Activated CD8-positive, alpha-beta memory T cell treated with anti-CD3 and anti-CD28 coated beads, Interleukin-2, amount 50 U/mL, for 4 hours (primary cell): ENCODE results near the gene FAM118B.
"Not testable (repeated sequence)": the region's sequence is repeated elsewhere in the genome, so short reads cannot be mapped to it uniquely, and the experiment has no call there.

Experiments used
- DNase-seq: peaks from one replicate; pipeline ENCODE4 v3.0.0-alpha.2; 2020

Gene FAM118B

GRCh38 chr11:126219547-126219946, 8.0 kb downstream of the FAM118B start:
- no peak for DNase-seq

DNA sequence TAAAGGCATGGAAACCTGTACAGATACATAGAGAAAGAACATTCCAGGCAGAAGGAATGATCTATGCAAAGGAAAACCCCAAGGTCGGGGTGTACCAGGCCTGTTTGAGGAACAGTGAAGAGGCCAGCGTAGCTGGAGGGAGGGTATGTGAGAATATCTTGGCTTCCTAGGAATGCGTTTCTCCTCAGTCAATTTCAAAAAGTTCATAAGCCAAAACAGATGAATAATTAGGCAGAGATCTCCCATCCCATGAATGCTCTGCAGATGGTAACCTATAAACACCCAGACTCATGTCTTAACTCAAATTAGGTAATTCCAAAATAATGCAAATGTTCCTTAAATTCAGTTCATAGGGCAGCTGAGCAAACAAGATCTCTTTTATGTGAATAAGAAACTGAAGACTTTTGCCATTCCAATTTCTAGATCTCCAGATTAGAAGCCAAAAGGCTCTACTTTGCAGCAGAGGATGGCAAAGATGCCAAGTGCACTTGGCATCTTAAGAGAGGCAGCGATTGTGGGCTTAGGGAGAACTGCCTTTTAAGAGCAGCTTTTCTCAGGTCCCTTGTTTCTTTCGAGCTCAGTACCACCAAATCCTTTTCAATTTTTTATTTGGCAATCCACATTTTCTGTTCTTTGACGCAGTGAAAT, 13.2 kb downstream of the FAM118B start:
- DNase-seq: no peak

DNA sequence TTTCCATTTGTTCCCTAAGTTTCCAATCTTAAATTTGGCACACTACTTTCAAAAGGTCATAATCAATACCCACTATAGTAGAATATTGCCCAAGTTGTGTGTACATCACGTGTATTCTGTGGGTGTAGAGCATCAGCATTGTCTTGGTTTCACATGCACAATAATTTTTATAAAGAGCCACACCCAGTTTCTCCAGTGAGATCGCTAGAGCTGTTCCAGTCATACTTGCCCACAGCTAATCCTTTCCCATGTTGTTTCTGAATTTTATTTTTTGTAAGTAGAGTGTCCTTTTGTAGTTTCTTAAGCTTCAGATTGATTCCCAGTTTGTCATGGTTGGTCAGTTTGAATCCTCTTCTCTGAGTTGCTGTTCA, 13.7 kb downstream of the FAM118B start:
- DNase-seq: no peak

DNA sequence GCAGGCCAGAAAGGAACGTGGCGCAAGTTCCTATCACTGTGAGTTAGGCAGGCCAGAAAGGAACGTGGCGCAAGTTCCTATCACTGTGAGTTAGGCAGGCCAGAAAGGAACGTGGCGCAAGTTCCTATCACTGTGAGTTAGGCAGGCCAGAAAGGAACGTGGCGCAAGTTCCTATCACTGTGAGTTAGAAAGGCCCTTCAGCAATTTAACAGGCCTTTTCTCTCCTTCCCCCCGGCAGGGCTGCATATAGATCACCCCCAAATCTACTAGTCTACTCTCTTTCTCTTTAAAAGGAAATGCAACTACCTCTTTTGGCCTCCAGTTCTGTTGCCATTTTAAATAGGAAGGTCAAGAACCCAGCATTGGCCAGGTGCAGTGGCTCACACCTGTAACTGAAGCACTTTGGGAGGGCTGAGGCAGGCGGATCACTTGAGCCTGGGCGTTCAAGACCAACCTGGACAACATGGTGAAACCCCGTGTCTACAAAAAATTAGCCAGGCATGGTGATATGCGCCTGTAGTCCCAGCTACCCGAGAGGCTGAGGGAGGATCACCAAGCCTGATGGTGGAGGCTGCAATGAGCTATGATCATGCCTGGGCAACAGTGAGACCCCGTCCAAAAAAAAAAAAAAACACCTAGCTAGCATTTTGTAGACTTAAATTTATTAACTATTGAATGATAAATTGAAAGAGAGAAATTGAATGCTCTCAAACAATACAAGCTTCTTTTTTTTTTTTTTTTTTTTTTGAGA, 14.9 kb downstream of the FAM118B start:
- no peak for DNase-seq

DNA sequence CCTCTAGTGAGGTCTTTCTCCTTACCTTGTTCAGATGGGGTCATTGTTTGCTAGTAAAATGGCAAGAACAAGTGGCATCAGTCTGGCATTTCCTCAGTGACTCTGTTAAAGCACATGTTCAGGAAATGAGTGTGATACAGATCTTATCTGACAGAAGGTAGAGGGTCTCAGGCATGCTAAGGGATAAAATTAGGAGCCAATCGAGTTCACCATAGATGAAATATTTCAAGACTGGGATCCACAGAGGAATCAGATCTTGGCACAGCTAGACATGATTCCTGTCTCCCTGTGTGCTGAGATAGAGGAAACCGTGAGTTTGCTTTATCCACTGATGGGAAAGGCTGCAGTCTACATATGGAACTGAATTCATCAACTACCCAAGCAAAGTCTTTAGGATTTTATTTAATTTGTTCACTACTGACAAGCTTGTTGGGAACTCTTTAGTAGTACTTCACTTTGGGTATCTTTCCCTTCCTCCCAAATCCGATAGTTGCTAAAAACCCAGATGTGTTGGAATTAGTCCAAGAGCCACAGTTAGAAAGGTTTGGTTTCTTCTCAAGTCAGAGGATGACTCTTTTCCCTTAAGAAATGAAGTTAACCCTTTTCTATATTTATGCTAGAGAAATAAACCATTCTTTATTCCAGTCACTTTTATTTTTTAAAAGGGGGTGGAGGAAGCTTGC, 18.4 kb downstream of the FAM118B start:
- DNase-seq: no peak

- no peak for DNase-seq
Observed at GRCh38 chr11:126231725-126232459, 20.3 kb downstream of the FAM118B start.

- DNase-seq: no peak
Observed at GRCh38 chr11:126232683-126233082, 21.1 kb downstream of the FAM118B start.

DNA sequence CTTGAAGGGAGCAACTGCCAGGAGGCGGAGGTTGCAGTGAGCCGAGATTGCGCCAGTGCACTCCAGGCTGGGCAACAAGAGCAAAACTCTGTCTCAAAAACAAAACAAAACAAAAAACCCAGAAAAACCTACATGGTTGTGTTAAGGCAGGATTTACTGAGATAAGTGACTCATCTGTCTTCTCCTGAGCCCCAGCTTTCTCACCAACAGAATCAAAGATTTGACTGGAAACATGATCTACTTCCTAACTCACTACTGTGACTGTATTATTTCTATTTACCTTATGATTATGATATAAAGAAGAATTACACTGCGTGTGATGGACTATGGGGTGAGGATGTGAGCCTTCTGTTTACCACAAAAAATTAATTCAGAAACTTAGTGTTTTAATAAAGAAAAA, 21.8 kb downstream of the FAM118B start:
- no peak for DNase-seq

DNA sequence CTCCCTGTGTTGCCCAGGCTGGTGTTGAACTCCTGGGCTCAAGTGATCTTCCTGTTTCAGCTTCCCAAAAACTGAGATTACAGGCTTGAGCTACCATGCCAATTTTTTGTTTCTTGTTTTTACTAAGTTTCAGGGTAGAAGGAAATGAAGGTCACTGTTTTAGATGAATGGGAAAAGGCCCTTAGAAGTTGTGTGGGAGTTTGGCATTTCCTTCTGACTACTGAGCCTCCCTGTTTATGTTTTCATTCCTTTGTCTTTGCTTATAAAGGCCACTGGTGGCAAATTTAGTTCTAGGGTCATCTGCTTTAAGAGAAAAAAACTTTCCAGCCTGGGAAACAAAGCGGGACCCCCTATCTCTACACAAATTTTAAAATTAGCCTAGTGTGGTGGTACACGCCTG, 35.1 kb downstream of the FAM118B start:
- DNase-seq: no peak

DNA sequence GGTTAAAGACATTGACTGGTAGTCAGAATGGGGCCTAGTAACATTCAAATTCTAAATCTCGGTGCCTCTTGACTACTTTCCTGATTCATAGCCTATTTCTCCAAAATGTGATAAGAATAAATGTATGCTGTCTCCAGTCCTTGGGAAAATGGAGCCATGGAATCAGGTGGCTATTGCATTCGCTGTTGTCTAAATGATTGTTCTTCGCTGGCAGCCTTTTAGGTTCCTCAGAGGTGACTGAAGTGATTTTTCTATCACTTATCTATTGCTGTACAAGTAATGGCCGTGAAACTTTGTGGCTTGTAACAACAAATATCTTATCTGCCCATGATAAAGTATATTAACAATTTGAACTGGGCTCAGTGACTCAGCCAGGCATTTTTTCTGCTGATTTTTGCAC, 41.7 kb downstream of the FAM118B start:
- DNase-seq: no peak

- DNase-seq: no peak
Observed at GRCh38 chr11:126254819-126255218, 43.2 kb downstream of the FAM118B start.

- not testable (repeated sequence) for DNase-seq
Observed at GRCh38 chr11:126255507-126255906, 43.9 kb downstream of the FAM118B start.

DNA sequence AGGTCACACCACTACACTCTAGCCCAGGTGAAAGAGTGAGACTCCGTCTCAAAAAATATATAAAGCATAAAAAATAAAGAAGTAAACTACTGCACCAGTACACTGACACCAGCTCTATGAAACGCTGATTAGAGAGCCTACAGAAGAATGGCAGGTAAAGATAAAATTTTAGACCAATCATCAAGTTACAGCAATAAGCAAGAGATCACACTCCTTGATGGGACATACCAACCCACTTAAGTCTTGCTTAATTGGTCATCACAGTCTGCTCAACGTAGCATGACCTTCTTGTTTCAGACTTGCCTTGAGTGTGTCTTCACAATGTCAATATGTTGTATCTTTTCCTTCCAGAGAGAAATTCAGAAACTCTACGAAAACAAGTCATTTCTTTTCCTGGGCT, 44.6 kb downstream of the FAM118B start:
- DNase-seq: no peak

- no peak for DNase-seq
Observed at GRCh38 chr11:126257144-126257543, 45.6 kb downstream of the FAM118B start.

DNA sequence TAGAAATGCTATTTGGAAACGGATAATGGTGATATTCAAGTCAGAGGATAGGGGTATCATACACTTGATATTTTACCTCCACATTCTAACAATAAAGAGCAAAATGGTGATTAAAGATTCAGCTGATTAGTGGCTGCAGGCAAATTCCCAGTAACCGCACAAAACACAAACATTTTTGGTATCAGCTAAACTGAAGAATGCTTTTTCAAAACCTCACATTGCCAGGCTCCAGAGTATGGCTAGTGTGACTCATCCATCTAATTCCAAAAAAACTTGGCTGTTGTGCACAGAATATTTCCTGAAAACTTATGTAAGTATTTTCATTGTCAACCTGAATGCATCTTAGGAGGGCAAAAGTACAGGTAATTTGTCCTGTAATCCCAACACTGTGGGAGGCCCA, 46.2 kb downstream of the FAM118B start:
- no peak for DNase-seq

GRCh38 chr11:126262216-126262615, 50.6 kb downstream of the FAM118B start:
- DNase-seq: no peak

- no peak for DNase-seq
Observed at GRCh38 chr11:126263489-126263888, 51.9 kb downstream of the FAM118B start.

GRCh38 chr11:126265811-126266210, 54.2 kb downstream of the FAM118B start:
- DNase-seq: no peak

DNA sequence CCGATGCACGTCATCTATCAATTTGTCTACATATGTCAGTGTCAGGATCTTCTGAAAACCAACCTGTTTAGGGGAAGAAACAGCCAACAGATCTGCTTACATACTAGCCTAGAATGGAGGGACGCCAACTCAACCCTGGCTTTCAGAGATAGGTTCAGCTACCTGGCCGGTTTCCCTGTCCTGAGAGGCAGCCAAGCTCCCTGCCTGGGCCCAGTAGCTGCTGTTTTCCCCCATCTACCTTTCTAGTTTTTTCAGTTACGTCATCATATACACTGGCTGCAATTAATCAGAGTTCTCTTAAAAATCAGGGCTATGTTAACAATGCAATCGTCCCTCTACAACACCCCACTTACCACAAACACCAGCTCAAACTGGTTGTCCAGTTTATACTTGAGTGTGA, 56.1 kb downstream of the FAM118B start:
- no peak for DNase-seq

GRCh38 chr11:126268361-126268707, 56.8 kb downstream of the FAM118B start:
- DNase-seq: no peak

DNA sequence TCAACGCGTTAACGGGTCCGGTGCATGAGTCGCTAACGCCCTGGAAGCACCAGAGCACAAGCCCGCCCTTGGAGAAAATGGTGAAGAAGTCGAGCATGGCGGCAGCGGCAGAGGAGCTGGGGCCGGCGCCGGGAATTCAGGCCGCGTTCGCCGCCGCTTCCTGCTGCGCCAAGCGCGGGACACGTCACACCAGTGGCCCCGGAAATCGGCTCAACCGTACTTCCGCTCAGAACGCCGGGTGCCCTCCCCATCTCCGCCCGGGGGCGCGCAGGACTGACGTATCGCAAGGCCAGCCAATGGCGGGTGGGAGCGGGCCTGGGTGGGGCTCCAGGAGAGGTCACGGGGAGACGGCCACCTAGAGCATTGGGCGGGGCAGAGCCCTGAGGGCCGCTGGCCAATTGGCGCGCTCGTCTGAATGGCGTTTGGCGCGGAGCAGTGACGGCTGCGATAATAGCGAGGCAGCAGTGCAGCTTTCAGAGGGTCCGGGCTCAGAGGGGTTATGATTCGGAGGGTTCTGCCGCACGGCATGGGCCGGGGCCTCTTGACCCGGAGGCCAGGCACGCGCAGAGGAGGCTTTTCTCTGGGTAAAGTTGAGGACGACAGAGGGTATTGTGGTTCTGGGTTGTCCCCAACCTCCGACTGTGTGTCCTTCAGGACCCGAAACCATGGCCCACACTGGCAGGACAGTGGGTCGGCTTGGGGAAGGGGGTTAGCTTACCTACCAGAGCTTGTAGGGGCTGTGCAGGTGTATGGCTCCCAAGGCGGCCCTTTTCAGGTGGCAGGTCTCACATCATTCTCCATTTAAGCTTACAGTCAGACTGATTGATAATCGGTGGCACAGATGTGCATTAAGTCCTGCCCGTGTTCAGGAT, 57.4 kb downstream of the FAM118B start, which contains the start of the genes FOXRED1 and SRPRA:
Gene FOXRED1, plus strand, starts transcription at position 447 of the 872 bp plus-strand sequence. Its CDS starts 53 bp downstream, at position 500.
Gene SRPRA, minus strand, starts transcription at position 188 of the 872 bp plus-strand sequence. Its CDS starts 91 bp downstream, at position 97.
- peak; percentile 100 for DNase-seq

- DNase-seq: no peak
Observed at GRCh38 chr11:126277322-126277721, 65.7 kb downstream of the FAM118B start.
